GM23338 (cell line): Measurements from ENCODE around the gene VEGFA. TPM values are rescaled to one million over a fixed set of nuclear protein-coding genes. Genes with fewer than 3 reads are reported as not detected.

Experiments
- ATAC-seq: fragments of 200-7000 bp; cut with Tn5 transposase; 3 replicates; pipeline ENCODE4 v1.9.1; 2020
- DNase-seq: peaks from one replicate; pipeline ENCODE4 v3.0.0-alpha.2; 2015; ENCODE audit warnings: low spot score
- H2AFZ ChIP-seq: fragments of 200-600 bp; sonication (generic); 2 replicates; pipeline ENCODE4 v1.8.0; 2016; ENCODE audit warnings: antibody characterized with exemption, mild to moderate bottlenecking, moderate library complexity
- H3F3A ChIP-seq: fragments of 200-600 bp; sonication (generic); replicated peaks from 2 replicates; pipeline ENCODE4 v1.8.0; 2017; ENCODE audit warnings: antibody characterized with exemption, mixed run types, low read depth
- H3K27ac ChIP-seq: fragments of 200-600 bp; sonication (generic); 2 replicates; pipeline ENCODE4 v1.6.1; 2016; ENCODE audit warnings: low read depth
- H3K27me3 ChIP-seq: fragments of 200-600 bp; sonication (generic); 2 replicates; pipeline ENCODE4 v1.8.0; 2016; ENCODE audit warnings: mild to moderate bottlenecking, mixed run types, moderate library complexity; ENCODE audit not compliant: insufficient read depth
- H3K36me3 ChIP-seq: fragments of 200-600 bp; sonication (generic); 2 replicates; pipeline ENCODE4 v1.8.0; 2016; ENCODE audit warnings: mild to moderate bottlenecking; ENCODE audit not compliant: insufficient read depth
- H3K4me1 ChIP-seq: fragments of 200-600 bp; sonication (generic); 2 replicates; pipeline ENCODE4 v1.8.0; 2016; ENCODE audit warnings: mild to moderate bottlenecking, moderate library complexity; ENCODE audit not compliant: insufficient read depth
- H3K4me2 ChIP-seq: fragments of 200-600 bp; sonication (generic); 2 replicates; pipeline ENCODE4 v1.7.1; 2017; ENCODE audit warnings: mixed run types
- H3K4me3 ChIP-seq: fragments of 200-600 bp; sonication (generic); 2 replicates; pipeline ENCODE4 v1.6.1; 2016; ENCODE audit warnings: mixed run types
- H3K79me2 ChIP-seq: fragments of 200-600 bp; sonication (generic); replicated peaks from 2 replicates; pipeline ENCODE4 v1.8.0; 2017; ENCODE audit warnings: mild to moderate bottlenecking; ENCODE audit not compliant: insufficient read depth
- H3K9me2 ChIP-seq: fragments of 200-600 bp; sonication (generic); 2 replicates; pipeline ENCODE4 v1.8.0; 2017; ENCODE audit not compliant: insufficient read depth
- H4K20me1 ChIP-seq: fragments of 200-600 bp; sonication (generic); replicated peaks from 2 replicates; pipeline ENCODE4 v1.8.0; 2017; ENCODE audit warnings: mild to moderate bottlenecking; ENCODE audit not compliant: insufficient read depth
- H3K27ac Mint-ChIP-seq: 2 replicates; pipeline ENCODE4 v1.8.0; 2020; ENCODE audit warnings: inconsistent platforms, mild to moderate bottlenecking, moderate library complexity, mixed read lengths
- H3K27me3 Mint-ChIP-seq: 3 replicates; pipeline ENCODE4 v1.8.0; 2022; ENCODE audit warnings: low read depth, mild to moderate bottlenecking, moderate library complexity, mixed read lengths, inconsistent platforms; ENCODE audit not compliant: insufficient read depth, poor library complexity
- H3K36me3 Mint-ChIP-seq: 3 replicates; pipeline ENCODE4 v1.8.0; 2021; ENCODE audit warnings: low read depth, mild to moderate bottlenecking, inconsistent platforms, moderate library complexity, mixed read lengths
- H3K4me1 Mint-ChIP-seq: 3 replicates; pipeline ENCODE4 v1.8.0; 2020; ENCODE audit warnings: mild to moderate bottlenecking, inconsistent platforms, mixed read lengths
- H3K4me3 Mint-ChIP-seq: 3 replicates; pipeline ENCODE4 v1.8.0; 2021; ENCODE audit warnings: moderate library complexity, mild to moderate bottlenecking, inconsistent platforms, mixed read lengths
- H3K9me3 Mint-ChIP-seq: 3 replicates; pipeline ENCODE4 v1.8.0; 2020; ENCODE audit warnings: moderate library complexity, mild to moderate bottlenecking, inconsistent platforms, mixed read lengths
- EZH2phosphoT487 ChIP-seq: fragments of 200-600 bp; sonication (generic); IDR thresholded peaks from one replicate; pipeline ENCODE4 v1.8.1; 2018; ENCODE audit warnings: antibody characterized with exemption; ENCODE audit not compliant: unreplicated experiment
- JUNB ChIP-seq: IDR thresholded peaks from one replicate; pipeline ENCODE4 v1.6.1; 2016; ENCODE audit warnings: antibody characterized with exemption; ENCODE audit not compliant: unreplicated experiment
- NANOG ChIP-seq: IDR thresholded peaks from 2 replicates; pipeline ENCODE4 v1.6.1; 2016; ENCODE audit warnings: antibody characterized with exemption, borderline replicate concordance
- POLR2AphosphoS5 ChIP-seq: IDR thresholded peaks from 2 replicates; pipeline ENCODE4 v1.6.1; 2016; ENCODE audit warnings: antibody characterized with exemption, low read depth
- STAT1 ChIP-seq: IDR thresholded peaks from one replicate; pipeline ENCODE4 v1.6.1; 2016; ENCODE audit warnings: antibody characterized with exemption; ENCODE audit not compliant: unreplicated experiment
- ZNF114 ChIP-seq: fragments of 250-450 bp; sonication (Bioruptor Pico); IDR thresholded peaks from 2 replicates; pipeline ENCODE4 v1.5.0; 2020; ENCODE audit warnings: mild to moderate bottlenecking, moderate library complexity
- ZNF331 ChIP-seq: fragments of 250-450 bp; sonication (Bioruptor Pico); IDR thresholded peaks from 2 replicates; pipeline ENCODE4 v1.5.0; 2020; ENCODE audit warnings: low read depth, mild to moderate bottlenecking, moderate library complexity
- polyA plus RNA-seq: library from polyadenylated mRNA; unstranded; fragments of >200 nt; fragmentation: Nextera tagmentation; extraction: Ambion mirVana; gene quantifications from 2 replicates; pipeline ENCODE4 v1.2.1, GENCODE V29; 2016
- total RNA-seq: library from RNA; depleted of rRNA; stranded (reverse); fragments of >200 nt; shearing (Covaris generic); gene quantifications from 2 replicates; pipeline ENCODE4 v1.2.3, GENCODE V29; 2014
- TF ChIP-seq, protein P1 (sequence below), 2 experiments: fragments of 200-600 bp in 1 of 2; sonication (generic) in 1 of 2; conservative IDR thresholded peaks; 2 replicates each; pipeline versions ENCODE4 v1.5.1 to v1.6.1; 2016 to 2017; ENCODE audit warnings: antibody characterized with exemption in 2 of 2, low read depth in 2 of 2, mild to moderate bottlenecking in 2 of 2, moderate library complexity in 1 of 2
- TF ChIP-seq, protein P2 (sequence below): IDR thresholded peaks from 2 replicates; pipeline ENCODE4 v1.6.1; 2016; ENCODE audit warnings: antibody characterized with exemption

VEGFA gene
- total and polyA plus RNA-seq, 2 experiments from 2014 or later: 10.9 to 61.1 TPM

DNA sequence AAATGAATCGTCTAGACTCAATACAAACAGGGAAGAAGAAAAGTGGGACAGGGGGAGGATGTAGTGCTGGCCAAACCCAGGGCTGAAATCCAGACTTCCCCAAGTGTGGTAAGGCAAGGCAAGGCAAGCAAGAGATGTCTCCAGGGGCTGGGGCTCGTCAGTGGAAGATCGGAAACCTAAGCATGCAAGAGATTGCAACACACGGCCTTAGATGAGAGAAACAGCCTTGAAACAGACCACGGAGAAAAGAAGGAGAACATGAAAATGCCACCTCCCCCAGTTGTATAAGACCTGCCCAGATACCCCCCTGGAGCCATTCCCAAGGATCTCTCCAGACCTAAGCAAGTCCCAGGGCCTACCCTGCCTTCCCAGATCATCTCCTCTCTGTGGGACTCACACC, 20.0 kb downstream of the VEGFA start:
- Mint-ChIP-seq H3K4me1 (no peaks in the 10 kb centered on the region), H3K27me3 (peaks cover 4% of the 10 kb centered on the region), H3K27ac (no peak overlapping the region), H3K4me3 (no peak overlapping the region), H3K9me3 (no peaks in the 10 kb centered on the region), H3K36me3 (peaks cover 13% of the 10 kb centered on the region)
- Histone ChIP-seq H3K36me3 (peaks cover 1% of the 10 kb centered on the region), H3K79me2 (no peaks in the 10 kb centered on the region), H3K4me3 (no peak overlapping the region), H3K27me3 (no peaks in the 10 kb centered on the region), H3K4me2 (no peak overlapping the region), H3K27ac (no peak overlapping the region), H2AFZ (no peak overlapping the region), H3K9me2 (no peaks in the 10 kb centered on the region), H4K20me1 (0 out of 2 replicates have a peak, but pooled peaks cover 6% of the 10 kb centered on the region), H3F3A (no peaks in the 10 kb centered on the region), H3K4me1 (no peaks in the 10 kb centered on the region)
- no peak for TF ChIP-seq JUNB
- no peak for TF ChIP-seq ZNF331 (CRISPR knock-in tag)
- TF ChIP-seq, protein P1, sequence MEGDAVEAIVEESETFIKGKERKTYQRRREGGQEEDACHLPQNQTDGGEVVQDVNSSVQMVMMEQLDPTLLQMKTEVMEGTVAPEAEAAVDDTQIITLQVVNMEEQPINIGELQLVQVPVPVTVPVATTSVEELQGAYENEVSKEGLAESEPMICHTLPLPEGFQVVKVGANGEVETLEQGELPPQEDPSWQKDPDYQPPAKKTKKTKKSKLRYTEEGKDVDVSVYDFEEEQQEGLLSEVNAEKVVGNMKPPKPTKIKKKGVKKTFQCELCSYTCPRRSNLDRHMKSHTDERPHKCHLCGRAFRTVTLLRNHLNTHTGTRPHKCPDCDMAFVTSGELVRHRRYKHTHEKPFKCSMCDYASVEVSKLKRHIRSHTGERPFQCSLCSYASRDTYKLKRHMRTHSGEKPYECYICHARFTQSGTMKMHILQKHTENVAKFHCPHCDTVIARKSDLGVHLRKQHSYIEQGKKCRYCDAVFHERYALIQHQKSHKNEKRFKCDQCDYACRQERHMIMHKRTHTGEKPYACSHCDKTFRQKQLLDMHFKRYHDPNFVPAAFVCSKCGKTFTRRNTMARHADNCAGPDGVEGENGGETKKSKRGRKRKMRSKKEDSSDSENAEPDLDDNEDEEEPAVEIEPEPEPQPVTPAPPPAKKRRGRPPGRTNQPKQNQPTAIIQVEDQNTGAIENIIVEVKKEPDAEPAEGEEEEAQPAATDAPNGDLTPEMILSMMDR (conservative IDR thresholded peaks at IDR 0.05; ENCODE audit: low read depth in 2 of 2): no peak
- no peak for TF ChIP-seq EZH2phosphoT487
- TF ChIP-seq POLR2AphosphoS5: no peak
- no peak for TF ChIP-seq ZNF114 (CRISPR knock-in tag)
- no peak for TF ChIP-seq NANOG
- TF ChIP-seq, protein P2, sequence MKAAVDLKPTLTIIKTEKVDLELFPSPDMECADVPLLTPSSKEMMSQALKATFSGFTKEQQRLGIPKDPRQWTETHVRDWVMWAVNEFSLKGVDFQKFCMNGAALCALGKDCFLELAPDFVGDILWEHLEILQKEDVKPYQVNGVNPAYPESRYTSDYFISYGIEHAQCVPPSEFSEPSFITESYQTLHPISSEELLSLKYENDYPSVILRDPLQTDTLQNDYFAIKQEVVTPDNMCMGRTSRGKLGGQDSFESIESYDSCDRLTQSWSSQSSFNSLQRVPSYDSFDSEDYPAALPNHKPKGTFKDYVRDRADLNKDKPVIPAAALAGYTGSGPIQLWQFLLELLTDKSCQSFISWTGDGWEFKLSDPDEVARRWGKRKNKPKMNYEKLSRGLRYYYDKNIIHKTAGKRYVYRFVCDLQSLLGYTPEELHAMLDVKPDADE: no peak
- no peak for DNase-seq
- no peak for ATAC-seq

DNA sequence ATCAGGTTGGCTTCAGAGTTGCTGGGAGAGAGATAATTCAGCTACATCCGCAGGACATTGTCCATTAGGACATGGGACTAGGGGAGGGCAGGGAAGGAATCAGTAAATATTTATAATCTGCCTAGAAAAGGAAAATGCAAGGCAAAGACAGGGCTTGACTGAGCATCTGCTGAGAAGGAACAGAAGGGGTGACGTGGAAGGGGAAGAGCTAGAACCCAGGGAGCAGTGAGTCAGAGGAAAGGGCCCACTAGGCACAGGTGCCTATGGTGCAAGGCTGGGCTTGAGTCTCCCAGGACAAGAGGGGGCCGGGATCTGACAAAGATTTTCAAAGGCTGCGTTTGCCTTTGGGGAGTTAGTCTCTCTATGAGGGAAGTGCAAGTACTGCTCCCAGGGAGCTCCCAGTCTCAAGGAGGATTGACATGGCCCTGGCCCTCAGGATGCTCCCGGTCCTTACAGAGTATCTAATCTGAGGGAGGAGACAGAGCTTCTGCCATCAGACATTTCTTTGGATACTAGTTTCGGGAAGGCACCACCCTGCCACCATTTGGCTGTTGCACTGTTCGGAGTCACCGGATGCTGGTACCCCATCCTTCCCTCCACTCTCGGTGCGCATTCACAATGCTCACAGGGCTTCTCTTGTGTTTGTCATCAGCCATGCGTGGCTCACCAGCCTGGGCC, 21.9 kb downstream of the VEGFA start:
- Histone ChIP-seq H3K27me3 (no peaks in the 10 kb centered on the region), H3K4me2 (no peak overlapping the region), H3K4me3 (no peak overlapping the region), H3K36me3 (no peaks in the 10 kb centered on the region), H3K27ac (no peak overlapping the region), H3K9me2 (no peaks in the 10 kb centered on the region), H3K4me1 (no peaks in the 10 kb centered on the region), H3K79me2 (no peaks in the 10 kb centered on the region), H2AFZ (no peak overlapping the region), H3F3A (no peaks in the 10 kb centered on the region), H4K20me1 (no peaks in the 10 kb centered on the region)
- Mint-ChIP-seq H3K4me3 (no peak overlapping the region), H3K27ac (no peak overlapping the region), H3K4me1 (peaks cover 2% of the 10 kb centered on the region; the same call in 1 of the 3 replicates), H3K36me3 (no peaks in the 10 kb centered on the region), H3K9me3 (no peaks in the 10 kb centered on the region), H3K27me3 (peaks cover 5% of the 10 kb centered on the region)
- ATAC-seq: no peak
- no peak for DNase-seq
- no peak for TF ChIP-seq JUNB
- TF ChIP-seq, protein P1 (conservative IDR thresholded peaks at IDR 0.05; ENCODE audit: low read depth in 2 of 2): no peak
- TF ChIP-seq POLR2AphosphoS5: no peak
- no peak for TF ChIP-seq STAT1
